H1 (cell line): Measurements from ENCODE around the gene NR2C2. TPM values are rescaled to one million over a fixed set of nuclear protein-coding genes. Genes with fewer than 3 reads are reported as not detected.

Source experiments
- CTCF ChIA-PET: fragments of 300-600 bp; sonication (Branson Sonifier 250); formaldehyde crosslinking; loops from one replicate; lab custom pipeline; 2021; ENCODE audit not compliant: partially characterized antibody; lab: Charles Lee
- POLR2A ChIA-PET: fragments of 300-600 bp; sonication (Branson Sonifier 250); formaldehyde crosslinking; loops from one replicate; lab custom pipeline; 2021; ENCODE audit warnings: inconsistent platforms; ENCODE audit not compliant: partially characterized antibody; lab: Charles Lee
- DNase-seq, 2 experiments: peaks; one replicate each; pipeline versions ENCODE4 v3.0.0 to v3.0.0-alpha.2; 2010 to 2022; ENCODE audit warnings: low spot score in 2 of 2, low read depth in 1 of 2, mixed read lengths in 1 of 2
- FAIRE-seq: peaks from 2 replicates; lab custom pipeline; 2011; peaks lifted over from hg19 to GRCh38; lab: Jason Lieb, UNC
- H2AFZ ChIP-seq: 2 replicates; pipeline ENCODE4 v1.8.1; 2012; ENCODE audit warnings: low read length, inconsistent platforms
- H2AK5ac ChIP-seq: 2 replicates; pipeline ENCODE4 v1.6.1; 2013; ENCODE audit warnings: low read depth, low read length
- H2BK120ac ChIP-seq: replicated peaks from 2 replicates; pipeline ENCODE3; 2013; ENCODE audit warnings: low read depth, low read length, inconsistent platforms
- H2BK12ac ChIP-seq: 2 replicates; pipeline ENCODE4 v1.6.1; 2013; ENCODE audit warnings: low read depth, low read length
- H2BK15ac ChIP-seq: 2 replicates; pipeline ENCODE4 v1.6.1; 2013; ENCODE audit warnings: low read length
- H2BK20ac ChIP-seq: 2 replicates; pipeline ENCODE4 v1.6.1; 2013; ENCODE audit warnings: low read length
- H2BK5ac ChIP-seq: 2 replicates; pipeline ENCODE4 v1.6.1; 2013; ENCODE audit warnings: low read depth, low read length
- H3K14ac ChIP-seq: 2 replicates; pipeline ENCODE4 v1.6.1; 2013; ENCODE audit warnings: inconsistent platforms; ENCODE audit not compliant: insufficient read length
- H3K18ac ChIP-seq: 2 replicates; pipeline ENCODE4 v1.6.1; 2013; ENCODE audit warnings: low read length; ENCODE audit errors: extremely low read depth
- H3K23ac ChIP-seq: 2 replicates; pipeline ENCODE4 v1.6.1; 2013; ENCODE audit warnings: inconsistent platforms; ENCODE audit not compliant: insufficient read length
- H3K23me2 ChIP-seq: 2 replicates; pipeline ENCODE4 v1.6.1; 2013; ENCODE audit warnings: low read depth, low read length
- H3K27ac ChIP-seq: 2 replicates; pipeline ENCODE4 v1.6.1; 2011; ENCODE audit warnings: low read depth, low read length, inconsistent platforms
- H3K27me3 ChIP-seq, 4 experiments: replicated peaks in 1 of 4; 1 replicate in 1 of 4; 2 replicates in 3 of 4; pipeline versions ENCODE4 v1.6.1 to v1.8.1; 2011 to 2013; ENCODE audit warnings: low read length in 3 of 4, mild to moderate bottlenecking in 3 of 4, inconsistent platforms in 2 of 4, mixed read lengths in 2 of 4, moderate library complexity in 1 of 4; ENCODE audit not compliant: control insufficient read depth in 3 of 4, insufficient read depth in 3 of 4; ENCODE audit errors: extremely low read depth in 1 of 4
- H3K36me3 ChIP-seq, 4 experiments: 2 replicates each; pipeline versions ENCODE4 v1.6.1 to v1.8.1; 2011 to 2013; ENCODE audit warnings: mild to moderate bottlenecking in 4 of 4, low read length in 3 of 4, moderate library complexity in 2 of 4, control low read depth in 1 of 4, inconsistent platforms in 1 of 4; ENCODE audit not compliant: insufficient read depth in 4 of 4, control insufficient read depth in 2 of 4
- H3K4ac ChIP-seq: replicated peaks from 2 replicates; pipeline ENCODE3; 2013; ENCODE audit warnings: low read length, low read depth, mixed read lengths, inconsistent platforms; ENCODE audit not compliant: insufficient read length
- H3K4me1 ChIP-seq, 4 experiments: replicated peaks in 1 of 4; 1 replicate in 1 of 4; 2 replicates in 3 of 4; pipeline versions ENCODE4 v1.6.1 to v1.8.1; 2011 to 2013; ENCODE audit warnings: low read length in 3 of 4, inconsistent platforms in 2 of 4, mixed read lengths in 1 of 4; ENCODE audit not compliant: insufficient read depth in 4 of 4, control insufficient read depth in 3 of 4
- H3K4me2 ChIP-seq, 2 experiments: 2 replicates each; pipeline versions ENCODE4 v1.6.1 to v1.8.1; 2011 to 2013; ENCODE audit warnings: low read depth in 2 of 2, low read length in 2 of 2, control low read depth in 1 of 2, inconsistent platforms in 1 of 2, mild to moderate bottlenecking in 1 of 2; ENCODE audit not compliant: insufficient read depth in 1 of 2
- H3K4me3 ChIP-seq, 4 experiments: fragments of 200-600, 300-600 bp in 1 of 4; sonication (generic), shearing (Covaris generic), sonication (Bioruptor Twin) in 1 of 4; 2 replicates each; pipeline versions ENCODE4 v1.5.1 to v1.8.1; 2011 to 2016; ENCODE audit warnings: low read length in 4 of 4, low read depth in 3 of 4, control low read depth in 2 of 4, inconsistent platforms in 2 of 4, mild to moderate bottlenecking in 2 of 4, mixed read lengths in 1 of 4, moderate library complexity in 1 of 4; ENCODE audit not compliant: insufficient read depth in 2 of 4; ENCODE audit errors: extremely low read depth in 1 of 4
- H3K56ac ChIP-seq: replicated peaks from 2 replicates; pipeline ENCODE3; 2013; ENCODE audit warnings: low read depth, mild to moderate bottlenecking, mixed read lengths, low read length, inconsistent platforms; ENCODE audit not compliant: insufficient read length
- H3K79me1 ChIP-seq: 2 replicates; pipeline ENCODE4 v1.6.1; 2013; ENCODE audit warnings: low read depth, low read length, control low read depth
- H3K79me2 ChIP-seq, 2 experiments: 2 replicates each; pipeline versions ENCODE4 v1.6.1 to v1.8.1; 2012 to 2013; ENCODE audit warnings: low read length in 2 of 2, mild to moderate bottlenecking in 2 of 2, inconsistent platforms in 1 of 2; ENCODE audit not compliant: insufficient read depth in 2 of 2, control insufficient read depth in 1 of 2
- H3K9ac ChIP-seq, 4 experiments: replicated peaks in 1 of 4; 1 replicate in 1 of 4; 2 replicates in 3 of 4; pipeline versions ENCODE4 v1.6.1 to v1.8.1; 2011 to 2013; ENCODE audit warnings: low read depth in 3 of 4, low read length in 3 of 4, control low read depth in 2 of 4, mild to moderate bottlenecking in 2 of 4, moderate library complexity in 2 of 4, inconsistent platforms in 1 of 4; ENCODE audit errors: extremely low read depth in 1 of 4
- H3K9me3 ChIP-seq, 2 experiments: 2 replicates each; pipeline versions ENCODE4 v1.6.1 to v1.8.1; 2012 to 2013; ENCODE audit warnings: mild to moderate bottlenecking in 2 of 2, moderate library complexity in 2 of 2, control low read depth in 1 of 2, inconsistent platforms in 1 of 2, low read depth in 1 of 2, low read length in 1 of 2, mixed read lengths in 1 of 2; ENCODE audit not compliant: insufficient read depth in 2 of 2
- H4K20me1 ChIP-seq, 2 experiments: replicated peaks in 1 of 2; 2 replicates each; pipeline versions ENCODE3 to v1.8.1; 2011 to 2013; ENCODE audit warnings: inconsistent platforms in 2 of 2, low read length in 2 of 2, mild to moderate bottlenecking in 1 of 2; ENCODE audit not compliant: insufficient read depth in 2 of 2, control insufficient read depth in 1 of 2
- H4K5ac ChIP-seq: 2 replicates; pipeline ENCODE4 v1.6.1; 2013; ENCODE audit warnings: low read length, low read depth, mixed read lengths, inconsistent platforms; ENCODE audit not compliant: insufficient read length
- H4K8ac ChIP-seq: 2 replicates; pipeline ENCODE4 v1.8.0; 2013; ENCODE audit warnings: mild to moderate bottlenecking, moderate library complexity, low read length, inconsistent platforms; ENCODE audit not compliant: insufficient read depth; ENCODE audit errors: extremely low read depth
- H4K91ac ChIP-seq: replicated peaks from 2 replicates; pipeline ENCODE3; 2013; ENCODE audit warnings: low read length, mixed read lengths, inconsistent platforms; ENCODE audit not compliant: insufficient read length
- BRCA1 ChIP-seq: IDR thresholded peaks from 2 replicates; pipeline ENCODE4 v1.6.1; 2012; ENCODE audit warnings: low read depth, low read length, improper control_type of control experiment
- SIRT6 ChIP-seq: IDR thresholded peaks from one replicate; pipeline ENCODE4 v1.7.1; 2012; ENCODE audit warnings: low read length, inconsistent platforms
- SIX5 ChIP-seq: IDR thresholded peaks from 2 replicates; pipeline ENCODE4 v1.6.1; 2011; ENCODE audit warnings: mild to moderate bottlenecking, low read depth, low read length
- SRF ChIP-seq: IDR thresholded peaks from 2 replicates; pipeline ENCODE4 v1.6.1; 2011; ENCODE audit warnings: mild to moderate bottlenecking, low read depth, low read length, moderate library complexity
- WGBS, 2 experiments: shearing (Covaris generic) in 1 of 2; methylation state at CpG; one replicate each; pipeline versions ENCODE4 v1.1.6 to v1.1.7; 2013 to 2015; ENCODE audit warnings: low lambda C conversion rate in 2 of 2, mixed read lengths in 2 of 2, inconsistent platforms in 1 of 2, low coverage in 1 of 2, missing lambda C conversion rate in 1 of 2; ENCODE audit not compliant: insufficient replicate concordance in 2 of 2, insufficient coverage in 1 of 2, insufficient read length in 1 of 2; ENCODE audit errors: extremely low coverage in 1 of 2, missing lambda C conversion rate in 1 of 2; 5-methylcytosine and 5-hydroxymethylcytosine counted together
- polyA plus RNA-seq, 7 experiments: library from polyadenylated mRNA; depleted of rRNA in 3 of 7; stranded (reverse) in 5 of 7; unstranded in 2 of 7; fragments of >200 nt in 5 of 7; fragments of 200-250 nt in 2 of 7; gene quantifications; 1 replicate in 5 of 7; 2 replicates in 1 of 7; 4 replicates in 1 of 7; pipeline versions ENCODE4 v1.2.1 to v1.2.3, GENCODE V29; 2011 to 2013; ENCODE audit warnings: missing spikeins in 2 of 7, mixed read lengths in 2 of 7
- total RNA-seq: library from RNA; stranded (reverse); fragmentation: NEBNext Ultra II Directional; extraction: Animal tissue kit (Norgen Biotek cat#: 25700); gene quantifications from 2 replicates; pipeline ENCODE4 v1.2.1, GENCODE V29; 2021

NR2C2 gene
- total and polyA plus RNA-seq, 2 of the 8 experiments (the other 6 are each of a cell fraction or from before 2014, with no cell fraction given), result 16.6 to 44.4 TPM

GRCh38 chr3:15056676-15057404 is 109.5 kb downstream of the NR2C2 start:
- TF ChIP-seq SRF, result no peak
- no peak for TF ChIP-seq SIX5
- TF ChIP-seq BRCA1, result no peak
- TF ChIP-seq SIRT6, result no peak
- no peak for DNase-seq

More at GRCh38 chr3:15056676-15057404, 109.5 kb downstream of the NR2C2 start:
- Histone ChIP-seq H3K4me3 (no peak overlapping the region), H3K4me1 (peaks cover 0 to 2% (median 0%) of the 10 kb centered on the region in 4 experiments; a peak in 2 of 7 replicates), H2BK12ac (no peak overlapping the region), H3K9ac (no peak overlapping the region), H2AFZ (no peak overlapping the region), H3K4ac (no peak overlapping the region), H3K79me2 (peaks cover 3 to 62% of the 10 kb centered on the region in 2 experiments; a peak in 3 of 4 replicates), H3K27ac (no peak overlapping the region), H2AK5ac (no peak overlapping the region), H2BK15ac (no peak overlapping the region), H4K8ac (no peak overlapping the region), H3K36me3 (peaks cover 9 to 39% (median 21%) of the 10 kb centered on the region in 4 experiments), H3K23me2 (no peaks in the 10 kb centered on the region), H2BK20ac (no peak overlapping the region), H3K23ac (no peak overlapping the region), H4K91ac (no peak overlapping the region), H3K56ac (no peak overlapping the region), H3K79me1 (peaks cover 9% of the 10 kb centered on the region), H4K20me1 (peaks cover 11 to 21% of the 10 kb centered on the region in 2 experiments), H2BK120ac (no peak overlapping the region), H2BK5ac (no peak overlapping the region), H3K4me2 (no peak overlapping the region), H3K27me3 (no peaks in the 10 kb centered on the region), H4K5ac (no peak overlapping the region), H3K14ac (no peak overlapping the region), H3K9me3 (no peaks in the 10 kb centered on the region; a peak in 1 of 4 replicates), H3K18ac (no peak overlapping the region)
- ChIA-PET POLR2A (no interaction called here), CTCF (interaction anchor here (0.6 to 1.8 kb wide), 3 partner anchors 9 to 30 kb away, joined by 3 to 6 read pairs (median 4); no protein-coding TSS in a partner anchor)
- FAIRE-seq, result no peak
- 91% methylated on average over 19 of the region's 19 CpGs; no CpG with 5 or more reads in 1 of the 2 experiments for WGBS, 2 experiments
